ENCODE results near the gene CALML6. TPM values are rescaled to one million over a fixed set of nuclear protein-coding genes. Genes with fewer than 3 reads are reported as not detected.

CALML6 gene, protein sequence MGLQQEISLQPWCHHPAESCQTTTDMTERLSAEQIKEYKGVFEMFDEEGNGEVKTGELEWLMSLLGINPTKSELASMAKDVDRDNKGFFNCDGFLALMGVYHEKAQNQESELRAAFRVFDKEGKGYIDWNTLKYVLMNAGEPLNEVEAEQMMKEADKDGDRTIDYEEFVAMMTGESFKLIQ
- under 1 TPM in 2 of 4 donors, not detected in 2; 0.42 to 0.78 TPM for total RNA-seq

- 84 to 85% methylated on average over 15 of the region's 15 CpGs for WGBS, 2 donors
- Histone ChIP-seq H3K27me3 (peaks cover 0 to 13% of the 10 kb centered on the region in 2 donors), H3K36me3 (no peaks in the 10 kb centered on the region), H3K27ac (no peak within 1 kb of the TSS), H3K9me3 (no peaks in the 10 kb centered on the region), H3K4me1 (peaks cover 0 to 20% (median 12%) of the 10 kb centered on the region in 4 donors), H3K4me3 (no peak within 1 kb of the TSS)
- TF ChIP-seq, protein P1, sequence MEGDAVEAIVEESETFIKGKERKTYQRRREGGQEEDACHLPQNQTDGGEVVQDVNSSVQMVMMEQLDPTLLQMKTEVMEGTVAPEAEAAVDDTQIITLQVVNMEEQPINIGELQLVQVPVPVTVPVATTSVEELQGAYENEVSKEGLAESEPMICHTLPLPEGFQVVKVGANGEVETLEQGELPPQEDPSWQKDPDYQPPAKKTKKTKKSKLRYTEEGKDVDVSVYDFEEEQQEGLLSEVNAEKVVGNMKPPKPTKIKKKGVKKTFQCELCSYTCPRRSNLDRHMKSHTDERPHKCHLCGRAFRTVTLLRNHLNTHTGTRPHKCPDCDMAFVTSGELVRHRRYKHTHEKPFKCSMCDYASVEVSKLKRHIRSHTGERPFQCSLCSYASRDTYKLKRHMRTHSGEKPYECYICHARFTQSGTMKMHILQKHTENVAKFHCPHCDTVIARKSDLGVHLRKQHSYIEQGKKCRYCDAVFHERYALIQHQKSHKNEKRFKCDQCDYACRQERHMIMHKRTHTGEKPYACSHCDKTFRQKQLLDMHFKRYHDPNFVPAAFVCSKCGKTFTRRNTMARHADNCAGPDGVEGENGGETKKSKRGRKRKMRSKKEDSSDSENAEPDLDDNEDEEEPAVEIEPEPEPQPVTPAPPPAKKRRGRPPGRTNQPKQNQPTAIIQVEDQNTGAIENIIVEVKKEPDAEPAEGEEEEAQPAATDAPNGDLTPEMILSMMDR (IDR thresholded peaks at IDR 0.05), result no peak
- TF ChIP-seq EP300 (IDR thresholded peaks at IDR 0.05), result no peak
- TF ChIP-seq POLR2A (IDR thresholded peaks at IDR 0.05), result no peak
- no peak for DNase-seq (ENCODE audit: low spot score in 2 of 2)
These were observed at the start of gene CALML6 for GRCh38 chr1:1914971-1915692. Gene CALML6, plus strand, starts transcription at chr1:1915260. Its CDS starts 21 bp downstream, at chr1:1915281.

DNA sequence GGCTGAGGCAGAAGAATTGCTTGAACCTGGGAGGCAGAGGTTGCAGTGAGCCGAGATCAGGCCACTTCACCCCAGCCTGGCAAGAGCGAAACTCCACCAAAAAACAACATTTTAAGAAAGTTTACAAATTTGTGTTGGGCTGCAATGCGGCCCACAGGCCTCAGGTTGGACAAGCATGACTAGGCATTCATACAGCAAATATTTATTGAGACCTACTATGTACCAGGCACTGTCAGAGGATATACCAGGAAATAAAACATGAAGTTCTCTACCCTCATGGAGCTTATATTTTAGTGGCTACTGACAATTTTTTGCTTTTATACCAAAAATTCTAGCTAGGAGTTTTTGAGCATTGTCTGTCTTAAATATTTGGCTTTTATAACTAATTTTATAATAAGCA lies 47.9 kb upstream of the CALML6 start:
- Histone ChIP-seq H3K27me3 (no peaks in the 10 kb centered on the region), H3K4me1 (peaks cover 0 to 75% (median 20%) of the 10 kb centered on the region in 4 donors), H3K9me3 (no peaks in the 10 kb centered on the region), H3K27ac (no peak overlapping the region), H3K4me3 (no peak overlapping the region), H3K36me3 (no peaks in the 10 kb centered on the region)
- DNase-seq (ENCODE audit: low spot score in 2 of 2), result no peak
- 91 to 92% methylated on average over 3 of the region's 3 CpGs for WGBS, 2 donors
- TF ChIP-seq POLR2A (IDR thresholded peaks at IDR 0.05) (no peak), EP300 (IDR thresholded peaks at IDR 0.05) (no peak)
- TF ChIP-seq, protein P1 (IDR thresholded peaks at IDR 0.05), result no peak

GRCh38 chr1:1869469-1869868 lies 45.6 kb upstream of the CALML6 start:
- 54 to 61% methylated on average over 4 of the region's 4 CpGs for WGBS, 2 donors
- H3K27me3 ChIP-seq, result no peaks in the 10 kb centered on the region
- no peaks in the 10 kb centered on the region for H3K9me3 ChIP-seq
- peaks cover 0 to 74% (median 22%) of the 10 kb centered on the region in 4 donors for H3K4me1 ChIP-seq
- TF ChIP-seq, protein P1 (IDR thresholded peaks at IDR 0.05), result no peak
- TF ChIP-seq POLR2A (IDR thresholded peaks at IDR 0.05), result no peak
- no peak for TF ChIP-seq EP300 (IDR thresholded peaks at IDR 0.05)
- peaks cover 0 to 13% (median 0%) of the 10 kb centered on the region in 3 donors for H3K36me3 ChIP-seq
- no peak for DNase-seq (ENCODE audit: low spot score in 2 of 2)
- no peak overlapping the region for H3K27ac ChIP-seq
- H3K4me3 ChIP-seq, result no peak overlapping the region

DNA sequence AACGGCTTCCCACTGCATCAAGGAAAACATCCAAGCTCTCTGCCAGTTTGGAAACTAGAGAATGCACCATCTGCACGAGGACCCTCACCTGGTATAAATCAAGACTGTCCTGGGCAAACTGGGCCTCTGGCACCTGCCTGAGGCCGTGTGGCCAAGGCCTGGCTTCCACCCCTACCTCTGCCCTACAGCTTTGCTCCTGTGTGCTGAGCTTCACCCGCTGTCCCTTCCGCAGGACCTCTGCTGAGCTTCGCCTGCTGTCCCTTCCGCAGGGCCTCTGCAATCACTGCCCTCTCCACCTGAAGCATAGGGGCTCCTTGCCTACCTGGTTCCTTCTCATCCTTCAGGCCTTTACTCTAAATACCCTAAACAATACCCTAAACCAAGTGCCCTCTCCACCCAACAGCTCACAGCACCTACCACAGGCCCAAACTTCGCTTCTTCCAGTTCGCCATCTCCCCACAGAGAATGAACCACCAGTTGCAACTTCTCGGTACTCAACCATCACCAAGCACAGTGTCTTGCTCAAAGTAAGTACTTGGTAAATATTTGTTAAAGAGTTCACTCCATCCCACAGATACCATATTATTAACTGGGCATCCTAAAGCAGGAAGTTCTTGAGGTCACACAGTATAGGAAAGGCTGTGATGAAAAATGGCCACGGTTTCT lies 42.6 kb upstream of the CALML6 start:
- peaks cover 0 to 75% (median 28%) of the 10 kb centered on the region in 4 donors for H3K4me1 ChIP-seq
- no peaks in the 10 kb centered on the region for H3K27me3 ChIP-seq
- no peaks in the 10 kb centered on the region for H3K9me3 ChIP-seq
- TF ChIP-seq, protein P1 (IDR thresholded peaks at IDR 0.05), result no peak
- TF ChIP-seq POLR2A (IDR thresholded peaks at IDR 0.05) (no peak), EP300 (IDR thresholded peaks at IDR 0.05) (no peak)
- no peak for DNase-seq (ENCODE audit: low spot score in 2 of 2)
- no peak overlapping the region for H3K4me3 ChIP-seq
- H3K27ac ChIP-seq, result no peak overlapping the region
- peaks cover 0 to 24% (median 0%) of the 10 kb centered on the region in 3 donors for H3K36me3 ChIP-seq
- WGBS, 2 donors, result 82 to 83% methylated on average over 11 of the region's 11 CpGs

- no peak for DNase-seq (ENCODE audit: low spot score in 2 of 2)
- peaks cover 0 to 24% (median 0%) of the 10 kb centered on the region in 3 donors for H3K36me3 ChIP-seq
- 59 to 92% methylated on average over 2 of the region's 2 CpGs for WGBS, 2 donors
- no peaks in the 10 kb centered on the region for H3K27me3 ChIP-seq
- peaks cover 0 to 75% (median 26%) of the 10 kb centered on the region in 4 donors for H3K4me1 ChIP-seq
- H3K27ac ChIP-seq, result no peak overlapping the region
- no peaks in the 10 kb centered on the region for H3K9me3 ChIP-seq
- no peak overlapping the region for H3K4me3 ChIP-seq
- TF ChIP-seq, protein P1 (IDR thresholded peaks at IDR 0.05), result no peak
- no peak for TF ChIP-seq EP300 (IDR thresholded peaks at IDR 0.05)
- TF ChIP-seq POLR2A (IDR thresholded peaks at IDR 0.05), result no peak
These were observed 41.9 kb upstream of the CALML6 start for GRCh38 chr1:1873186-1873585.

Measured in tibial nerve (tissue), 4 donors.